BJ (cell line): ENCODE measurements around the gene CPNE4. TPM values are rescaled to one million over a fixed set of nuclear protein-coding genes. Genes with fewer than 3 reads are reported as not detected.

Experiments used
- CTCF ChIA-PET: fragments of 350-600 bp; formaldehyde crosslinking; extraction: SDS; loops from one replicate; lab custom pipeline; 2021; ENCODE audit warnings: antibody characterized with exemption, inconsistent platforms; lab: Yijun Ruan, JAX
- POLR2A ChIA-PET: fragments of 300-600 bp; sonication (Branson Sonifier 250); formaldehyde crosslinking; extraction: SDS; loops from one replicate; lab custom pipeline; 2021; ENCODE audit warnings: antibody characterized with exemption; lab: Charles Lee
- DNase-seq: peaks from one replicate; pipeline ENCODE4 v3.0.0-alpha.2; 2011; ENCODE audit warnings: low read depth
- H3K27me3 ChIP-seq: 2 replicates; pipeline ENCODE4 v1.6.0; 2011; ENCODE audit warnings: low read length; ENCODE audit not compliant: control insufficient read depth, insufficient read depth
- H3K36me3 ChIP-seq: 2 replicates; pipeline ENCODE4 v1.5.1; 2011; ENCODE audit warnings: low read length; ENCODE audit not compliant: control insufficient read depth, insufficient read depth
- H3K4me3 ChIP-seq: 2 replicates; pipeline ENCODE4 v1.5.1; 2011; ENCODE audit warnings: low read depth, mild to moderate bottlenecking, control low read depth, low read length
- CTCF ChIP-seq: IDR thresholded peaks from 2 replicates; pipeline ENCODE4 v1.5.1; 2011; ENCODE audit warnings: low read depth, mild to moderate bottlenecking, control low read depth, inconsistent platforms, low read length, moderate library complexity; ENCODE audit not compliant: insufficient read depth
- polyA plus RNA-seq: library from polyadenylated mRNA; depleted of rRNA; stranded (reverse); fragments of >200 nt; gene quantifications from 2 replicates; pipeline ENCODE4 v1.2.3, GENCODE V29; 2011

The CPNE4 gene
- polyA plus RNA-seq, 1 experiment = not detected

DNA sequence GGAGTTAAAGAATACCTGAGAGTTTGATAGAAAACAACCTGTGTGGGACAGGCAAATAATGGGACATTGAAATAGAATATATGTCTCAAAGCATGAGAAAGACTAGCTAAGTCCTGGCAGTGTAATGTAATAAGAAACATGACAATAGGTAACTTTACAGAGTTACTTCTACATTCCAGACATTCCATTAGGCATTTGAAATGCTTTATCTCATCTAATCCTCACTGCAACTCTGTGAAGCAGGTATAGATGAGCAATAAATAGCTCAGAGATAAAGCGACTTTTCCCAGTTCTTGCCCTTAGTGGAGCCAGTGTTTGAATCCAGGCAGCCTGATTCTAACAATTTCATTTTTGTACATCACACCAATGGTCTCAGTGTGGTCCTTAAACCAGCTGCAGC is 76.8 kb downstream of the CPNE4 start:
- no peaks in the 10 kb centered on the region for H3K27me3 ChIP-seq
- H3K4me3 ChIP-seq = no peak overlapping the region
- POLR2A ChIA-PET = no interaction called here
- no peak for TF ChIP-seq CTCF
- H3K36me3 ChIP-seq = no peaks in the 10 kb centered on the region
- CTCF ChIA-PET = no interaction called here
- no peak for DNase-seq

- ChIA-PET POLR2A (no interaction called here), CTCF (no interaction called here)
- H3K36me3 ChIP-seq = no peaks in the 10 kb centered on the region
- no peak for DNase-seq
- TF ChIP-seq CTCF = no peak
- no peak overlapping the region for H3K4me3 ChIP-seq
- no peaks in the 10 kb centered on the region for H3K27me3 ChIP-seq
Measured at GRCh38 chr3:131957511-131957910, 77.3 kb downstream of the CPNE4 start.

GRCh38 chr3:131948806-131949205 is 86.0 kb downstream of the CPNE4 start:
- ChIA-PET POLR2A (no interaction called here), CTCF (no interaction called here)
- no peak overlapping the region for H3K4me3 ChIP-seq
- no peaks in the 10 kb centered on the region for H3K36me3 ChIP-seq
- H3K27me3 ChIP-seq = no peaks in the 10 kb centered on the region
- no peak for TF ChIP-seq CTCF
- no peak for DNase-seq

DNA sequence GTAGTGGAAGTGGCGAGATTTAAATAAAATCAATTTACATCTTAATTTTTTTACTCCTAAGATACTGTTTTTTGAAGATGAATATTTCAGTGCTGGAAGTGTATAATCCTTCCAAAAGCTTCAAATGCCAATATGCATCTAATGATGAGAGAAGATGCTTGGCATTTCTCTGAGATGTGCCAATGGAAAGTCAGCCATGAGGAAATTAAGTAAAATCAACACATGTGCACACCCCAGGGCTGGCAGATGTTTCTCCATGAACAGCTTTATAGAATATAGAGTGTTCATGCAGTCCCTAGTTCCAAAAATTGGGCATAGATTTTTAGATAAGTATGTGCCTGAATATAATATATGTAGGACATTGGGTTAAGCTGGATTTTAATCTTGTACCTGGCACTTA is 90.1 kb downstream of the CPNE4 start:
- H3K36me3 ChIP-seq = no peaks in the 10 kb centered on the region
- TF ChIP-seq CTCF = no peak
- H3K27me3 ChIP-seq = no peaks in the 10 kb centered on the region
- CTCF ChIA-PET = no interaction called here
- H3K4me3 ChIP-seq = no peak overlapping the region
- POLR2A ChIA-PET = no interaction called here
- no peak for DNase-seq

DNA sequence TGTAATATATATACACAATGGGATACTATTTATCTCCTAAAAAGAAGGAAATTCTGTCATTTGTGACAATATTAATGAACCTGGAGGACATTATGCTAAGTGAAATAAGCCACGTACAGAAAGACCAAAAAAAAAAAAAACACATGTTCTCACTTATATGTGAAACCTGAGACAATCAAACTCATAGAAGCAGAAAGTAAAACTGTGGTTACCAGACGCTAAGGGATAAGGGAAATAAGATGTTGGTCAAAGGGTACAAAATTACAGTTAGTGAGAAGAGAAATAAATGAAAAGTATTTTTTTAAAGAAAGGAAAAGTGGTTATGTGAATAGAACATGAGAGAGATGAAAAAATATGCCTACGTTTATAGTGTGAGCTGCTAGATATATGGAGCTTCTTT is 101.1 kb downstream of the CPNE4 start:
- DNase-seq = no peak
- POLR2A ChIA-PET = no interaction called here
- TF ChIP-seq CTCF = no peak
- CTCF ChIA-PET = no interaction called here
- Histone ChIP-seq H3K27me3 (no peaks in the 10 kb centered on the region), H3K36me3 (no peaks in the 10 kb centered on the region), H3K4me3 (no peak overlapping the region)
